ENCODE measurements around the gene FBXL7.

Gene FBXL7

DNA sequence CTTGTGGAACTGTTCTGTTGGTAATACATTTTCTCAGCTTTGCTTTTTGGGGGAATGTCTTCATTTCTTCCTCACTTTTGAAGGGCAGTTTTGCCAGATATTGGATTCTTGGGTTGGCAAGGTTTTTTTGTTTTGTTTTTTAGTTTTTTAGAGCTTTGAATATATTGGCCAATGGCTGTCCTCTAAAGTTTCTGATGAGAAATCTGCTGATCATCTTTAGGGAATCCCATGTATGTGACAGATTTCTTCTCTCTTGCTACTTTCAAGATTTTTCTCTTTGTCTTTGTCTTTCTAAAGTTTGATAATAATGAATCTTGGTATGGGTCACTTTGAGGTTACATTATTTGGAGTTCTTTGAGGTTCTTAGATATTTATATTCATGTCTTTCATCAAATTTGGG, 227.4 kb downstream of the FBXL7 start:
- no peaks in the 10 kb centered on the region for H3K4me1 ChIP-seq (ENCODE audit: control insufficient read depth in 2 of 2, insufficient read depth in 2 of 2, low read length in 2 of 2)
- H3K9me3 ChIP-seq (ENCODE audit: control insufficient read depth in 2 of 2, low read length in 2 of 2), result peaks cover 0 to 7% of the 10 kb centered on the region in 2 donors
- H3K36me3 ChIP-seq (ENCODE audit: control insufficient read depth in 2 of 2, insufficient read depth in 2 of 2, low read length in 2 of 2), result no peaks in the 10 kb centered on the region
- H3K27me3 ChIP-seq (ENCODE audit: control insufficient read depth in 2 of 2, insufficient read depth in 2 of 2, low read length in 2 of 2), result no peaks in the 10 kb centered on the region
- no peak overlapping the region for H3K27ac ChIP-seq (ENCODE audit: low read depth in 2 of 2, low read length in 2 of 2)
- H3K9ac ChIP-seq (ENCODE audit: low read depth in 1 of 2, low read length in 2 of 2), result no peak overlapping the region
- H3K4me3 ChIP-seq (ENCODE audit: low read length in 2 of 2), result no peak overlapping the region

DNA sequence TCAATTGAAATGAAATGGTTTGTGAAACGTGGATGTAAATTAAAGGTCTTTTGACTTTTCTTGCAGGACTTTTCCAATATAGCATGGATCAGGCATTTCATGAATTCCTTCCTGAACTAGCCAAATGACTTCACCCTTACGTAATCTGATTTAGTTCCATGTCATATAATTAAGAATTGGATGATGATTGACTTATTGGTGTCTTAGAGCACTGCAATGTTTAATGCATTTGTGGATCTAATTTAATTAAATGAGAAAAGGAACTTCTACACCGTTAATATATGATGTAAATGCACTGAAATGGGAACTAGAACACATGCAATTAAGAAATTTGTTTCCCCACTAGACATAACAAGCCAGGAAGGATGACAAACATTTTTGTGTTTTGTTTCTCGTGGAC, 228.8 kb downstream of the FBXL7 start:
- no peaks in the 10 kb centered on the region for H3K36me3 ChIP-seq (ENCODE audit: control insufficient read depth in 2 of 2, insufficient read depth in 2 of 2, low read length in 2 of 2)
- H3K4me1 ChIP-seq (ENCODE audit: control insufficient read depth in 2 of 2, insufficient read depth in 2 of 2, low read length in 2 of 2), result no peaks in the 10 kb centered on the region
- peaks cover 0 to 7% of the 10 kb centered on the region in 2 donors for H3K9me3 ChIP-seq (ENCODE audit: control insufficient read depth in 2 of 2, low read length in 2 of 2)
- no peak overlapping the region for H3K4me3 ChIP-seq (ENCODE audit: low read length in 2 of 2)
- no peaks in the 10 kb centered on the region for H3K27me3 ChIP-seq (ENCODE audit: control insufficient read depth in 2 of 2, insufficient read depth in 2 of 2, low read length in 2 of 2)
- H3K27ac ChIP-seq (ENCODE audit: low read depth in 2 of 2, low read length in 2 of 2), result no peak overlapping the region
- no peak overlapping the region for H3K9ac ChIP-seq (ENCODE audit: low read depth in 1 of 2, low read length in 2 of 2)

DNA sequence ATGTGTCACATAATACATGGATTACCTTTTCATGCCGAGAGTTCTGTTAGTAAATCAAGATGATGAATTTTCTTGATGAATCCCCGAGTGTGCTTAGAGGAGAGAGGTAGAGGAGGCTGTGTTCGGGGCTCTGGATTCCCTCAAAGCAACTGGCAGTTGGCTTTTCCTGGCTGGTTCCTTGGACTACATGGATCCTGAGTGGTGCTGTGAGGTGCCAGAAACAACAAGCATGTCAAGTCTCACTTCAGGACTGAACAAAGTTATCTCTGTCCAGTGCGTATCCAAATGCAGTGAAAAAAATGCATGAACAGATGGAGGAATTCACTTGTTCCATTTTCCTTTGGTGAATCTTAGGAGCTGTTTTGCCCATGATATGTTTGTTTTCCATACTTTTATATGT, 231.7 kb downstream of the FBXL7 start:
- Histone ChIP-seq H3K27me3 (ENCODE audit: control insufficient read depth in 2 of 2, insufficient read depth in 2 of 2, low read length in 2 of 2) (no peaks in the 10 kb centered on the region), H3K9me3 (ENCODE audit: control insufficient read depth in 2 of 2, low read length in 2 of 2) (peaks cover 0 to 2% of the 10 kb centered on the region in 2 donors), H3K4me1 (ENCODE audit: control insufficient read depth in 2 of 2, insufficient read depth in 2 of 2, low read length in 2 of 2) (no peaks in the 10 kb centered on the region), H3K4me3 (ENCODE audit: low read length in 2 of 2) (no peak overlapping the region), H3K36me3 (ENCODE audit: control insufficient read depth in 2 of 2, insufficient read depth in 2 of 2, low read length in 2 of 2) (no peaks in the 10 kb centered on the region), H3K9ac (ENCODE audit: low read depth in 1 of 2, low read length in 2 of 2) (no peak overlapping the region), H3K27ac (ENCODE audit: low read depth in 2 of 2, low read length in 2 of 2) (no peak overlapping the region)

DNA sequence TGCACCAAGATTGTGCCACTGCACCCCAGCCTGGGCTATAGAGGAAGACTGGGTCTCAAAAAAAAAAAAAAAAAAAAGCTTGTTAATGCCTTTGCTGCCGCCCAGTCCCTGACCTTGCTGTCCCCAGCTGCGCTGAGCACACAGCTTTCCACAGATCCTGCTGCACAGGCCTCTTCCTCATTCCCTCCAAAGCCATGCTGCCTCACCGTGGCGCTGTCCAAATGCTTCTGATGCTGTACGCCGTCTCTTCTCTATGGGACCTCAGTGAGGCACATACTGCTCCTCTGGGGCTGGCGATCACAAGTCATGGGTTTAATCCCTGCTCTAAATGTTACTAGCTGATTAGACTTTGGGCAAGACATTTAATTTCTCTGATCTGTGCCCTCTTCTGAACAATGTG, 234.1 kb downstream of the FBXL7 start:
- Histone ChIP-seq H3K27ac (ENCODE audit: low read depth in 2 of 2, low read length in 2 of 2) (no peak overlapping the region), H3K27me3 (ENCODE audit: control insufficient read depth in 2 of 2, insufficient read depth in 2 of 2, low read length in 2 of 2) (no peaks in the 10 kb centered on the region), H3K4me1 (ENCODE audit: control insufficient read depth in 2 of 2, insufficient read depth in 2 of 2, low read length in 2 of 2) (no peaks in the 10 kb centered on the region), H3K9ac (ENCODE audit: low read depth in 1 of 2, low read length in 2 of 2) (no peak overlapping the region), H3K9me3 (ENCODE audit: control insufficient read depth in 2 of 2, low read length in 2 of 2) (no peaks in the 10 kb centered on the region), H3K4me3 (ENCODE audit: low read length in 2 of 2) (no peak overlapping the region), H3K36me3 (ENCODE audit: control insufficient read depth in 2 of 2, insufficient read depth in 2 of 2, low read length in 2 of 2) (no peaks in the 10 kb centered on the region)

DNA sequence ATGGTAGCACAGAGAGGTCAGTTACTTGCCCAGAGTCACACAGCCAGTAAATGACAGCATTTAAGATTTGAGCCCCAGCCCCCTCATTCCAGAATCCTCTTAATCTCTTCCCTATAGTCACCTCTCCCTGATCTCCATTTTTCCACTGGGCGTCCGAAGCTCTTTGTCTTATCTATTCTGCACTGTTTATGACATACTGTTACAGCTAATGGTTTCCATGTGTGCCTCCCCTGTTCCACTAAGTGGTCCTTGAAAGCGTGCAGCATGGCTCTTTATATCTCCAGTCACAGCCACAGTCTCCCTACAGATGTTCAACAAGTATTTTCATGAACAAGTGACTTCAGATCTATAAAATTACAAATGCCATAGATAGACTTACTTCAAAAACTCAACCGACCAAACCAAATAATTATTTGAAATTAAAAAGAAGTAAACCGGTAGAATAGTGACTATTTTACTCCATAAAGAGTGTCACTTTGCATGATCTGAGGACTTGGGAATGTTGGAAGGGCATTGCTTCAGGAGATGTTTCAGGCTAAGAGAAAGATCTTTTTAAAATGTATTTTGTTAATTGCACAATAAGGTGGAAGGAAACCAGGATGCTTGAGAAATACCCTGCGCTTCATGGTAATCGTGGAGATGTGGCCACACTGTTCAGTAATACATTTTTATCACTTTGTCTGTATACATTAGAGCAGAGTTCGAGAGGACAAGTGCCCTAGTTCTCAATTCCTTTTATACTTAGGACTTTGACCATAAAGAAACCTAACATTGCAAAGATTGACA, 237.2 kb downstream of the FBXL7 start:
- Histone ChIP-seq H3K27me3 (ENCODE audit: control insufficient read depth in 2 of 2, insufficient read depth in 2 of 2, low read length in 2 of 2) (no peaks in the 10 kb centered on the region), H3K27ac (ENCODE audit: low read depth in 2 of 2, low read length in 2 of 2) (no peak overlapping the region), H3K9me3 (ENCODE audit: control insufficient read depth in 2 of 2, low read length in 2 of 2) (no peaks in the 10 kb centered on the region), H3K4me1 (ENCODE audit: control insufficient read depth in 2 of 2, insufficient read depth in 2 of 2, low read length in 2 of 2) (no peaks in the 10 kb centered on the region), H3K4me3 (ENCODE audit: low read length in 2 of 2) (no peak overlapping the region), H3K9ac (ENCODE audit: low read depth in 1 of 2, low read length in 2 of 2) (no peak overlapping the region), H3K36me3 (ENCODE audit: control insufficient read depth in 2 of 2, insufficient read depth in 2 of 2, low read length in 2 of 2) (no peaks in the 10 kb centered on the region)

DNA sequence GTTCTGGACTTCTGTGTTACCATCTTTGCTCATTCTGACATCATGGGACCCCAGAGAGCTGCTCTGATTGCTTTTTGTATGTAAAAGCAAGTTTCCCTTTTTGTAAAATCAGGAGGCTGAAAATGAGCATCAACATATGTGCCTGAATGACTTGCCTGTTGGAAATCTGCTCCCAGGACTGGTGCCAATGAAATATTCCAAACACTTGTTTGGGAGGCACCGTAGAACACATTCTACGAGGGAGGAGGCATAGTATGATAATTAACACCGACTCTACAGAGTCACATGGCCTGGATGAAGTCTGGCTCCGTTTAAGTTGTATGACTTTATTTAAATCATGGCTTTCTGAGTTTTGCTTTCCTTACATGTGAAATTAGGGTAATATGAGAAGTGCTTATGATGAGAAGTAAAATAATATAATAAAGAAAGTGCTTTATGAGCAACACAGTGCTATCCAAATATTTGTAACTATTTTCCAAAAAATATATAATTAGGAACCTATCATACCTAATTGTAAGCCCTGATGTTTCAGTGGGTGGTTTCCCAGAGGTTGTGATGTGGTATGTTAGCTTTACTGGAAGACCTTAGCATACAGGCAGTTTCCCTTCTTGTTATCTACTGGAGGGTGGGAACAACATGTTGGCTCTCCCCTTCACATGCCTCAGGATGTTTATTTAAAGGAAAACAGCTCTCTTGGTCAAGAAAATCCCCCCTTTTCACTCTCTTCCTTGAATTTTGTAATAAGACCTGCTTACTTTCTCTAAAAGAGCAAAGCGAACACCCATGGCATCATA, 238.1 kb downstream of the FBXL7 start:
- Histone ChIP-seq H3K27ac (ENCODE audit: low read depth in 2 of 2, low read length in 2 of 2) (no peak overlapping the region), H3K4me1 (ENCODE audit: control insufficient read depth in 2 of 2, insufficient read depth in 2 of 2, low read length in 2 of 2) (no peaks in the 10 kb centered on the region), H3K4me3 (ENCODE audit: low read length in 2 of 2) (no peak overlapping the region), H3K9me3 (ENCODE audit: control insufficient read depth in 2 of 2, low read length in 2 of 2) (no peaks in the 10 kb centered on the region), H3K9ac (ENCODE audit: low read depth in 1 of 2, low read length in 2 of 2) (no peak overlapping the region), H3K36me3 (ENCODE audit: control insufficient read depth in 2 of 2, insufficient read depth in 2 of 2, low read length in 2 of 2) (no peaks in the 10 kb centered on the region), H3K27me3 (ENCODE audit: control insufficient read depth in 2 of 2, insufficient read depth in 2 of 2, low read length in 2 of 2) (no peaks in the 10 kb centered on the region)

DNA sequence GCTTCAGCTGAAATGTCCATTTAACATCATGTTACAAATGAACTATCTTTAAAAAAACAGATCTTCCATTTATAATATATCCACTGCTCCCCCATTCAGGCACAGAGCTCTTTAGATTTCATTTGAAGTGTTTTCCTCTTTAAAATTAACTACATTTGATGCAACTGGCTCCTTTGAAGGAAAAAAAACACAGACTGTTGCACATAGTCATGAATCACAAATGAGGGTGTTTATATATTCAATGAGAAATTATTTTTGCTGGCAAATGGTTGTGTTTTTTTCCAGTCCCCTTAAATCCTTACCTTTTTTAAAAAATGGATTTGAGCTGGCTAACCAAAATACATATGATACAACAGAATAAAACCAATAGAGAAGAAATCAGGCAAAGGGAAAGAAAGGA, 240.4 kb downstream of the FBXL7 start:
- H3K4me1 ChIP-seq (ENCODE audit: control insufficient read depth in 2 of 2, insufficient read depth in 2 of 2, low read length in 2 of 2), result no peaks in the 10 kb centered on the region

DNA sequence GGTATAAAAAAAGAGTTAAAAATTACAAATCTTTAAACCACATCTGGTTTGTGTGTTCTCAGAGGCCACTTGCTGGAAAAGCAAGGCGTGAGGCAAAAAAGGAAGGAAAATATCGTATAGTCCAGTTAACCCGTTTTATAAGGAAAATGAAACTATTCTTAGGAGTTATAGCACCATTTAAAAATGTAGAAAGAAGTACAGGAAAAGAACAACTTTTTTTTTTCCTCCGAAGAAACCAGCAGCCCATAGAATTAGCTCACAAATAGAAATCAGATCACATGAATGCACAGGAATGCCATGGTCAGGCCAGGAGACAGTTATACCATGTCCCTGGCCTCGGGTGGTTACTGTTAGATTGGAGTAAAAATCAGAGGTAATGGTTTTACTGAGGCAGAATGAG, 241.6 kb downstream of the FBXL7 start:
- Histone ChIP-seq H3K4me3 (ENCODE audit: low read length in 2 of 2) (no peak overlapping the region), H3K4me1 (ENCODE audit: control insufficient read depth in 2 of 2, insufficient read depth in 2 of 2, low read length in 2 of 2) (no peaks in the 10 kb centered on the region), H3K9me3 (ENCODE audit: control insufficient read depth in 2 of 2, low read length in 2 of 2) (peaks cover 0 to 2% of the 10 kb centered on the region in 2 donors), H3K9ac (ENCODE audit: low read depth in 1 of 2, low read length in 2 of 2) (no peak overlapping the region), H3K27ac (ENCODE audit: low read depth in 2 of 2, low read length in 2 of 2) (no peak overlapping the region), H3K27me3 (ENCODE audit: control insufficient read depth in 2 of 2, insufficient read depth in 2 of 2, low read length in 2 of 2) (no peaks in the 10 kb centered on the region), H3K36me3 (ENCODE audit: control insufficient read depth in 2 of 2, insufficient read depth in 2 of 2, low read length in 2 of 2) (no peaks in the 10 kb centered on the region)

More for the DNA sequence above, 240.4 kb downstream of the FBXL7 start:
- Histone ChIP-seq H3K4me3 (ENCODE audit: low read length in 2 of 2) (no peak overlapping the region), H3K36me3 (ENCODE audit: control insufficient read depth in 2 of 2, insufficient read depth in 2 of 2, low read length in 2 of 2) (no peaks in the 10 kb centered on the region), H3K27ac (ENCODE audit: low read depth in 2 of 2, low read length in 2 of 2) (no peak overlapping the region), H3K9me3 (ENCODE audit: control insufficient read depth in 2 of 2, low read length in 2 of 2) (peaks cover 0 to 2% of the 10 kb centered on the region in 2 donors), H3K27me3 (ENCODE audit: control insufficient read depth in 2 of 2, insufficient read depth in 2 of 2, low read length in 2 of 2) (no peaks in the 10 kb centered on the region), H3K9ac (ENCODE audit: low read depth in 1 of 2, low read length in 2 of 2) (no peak overlapping the region)

DNA sequence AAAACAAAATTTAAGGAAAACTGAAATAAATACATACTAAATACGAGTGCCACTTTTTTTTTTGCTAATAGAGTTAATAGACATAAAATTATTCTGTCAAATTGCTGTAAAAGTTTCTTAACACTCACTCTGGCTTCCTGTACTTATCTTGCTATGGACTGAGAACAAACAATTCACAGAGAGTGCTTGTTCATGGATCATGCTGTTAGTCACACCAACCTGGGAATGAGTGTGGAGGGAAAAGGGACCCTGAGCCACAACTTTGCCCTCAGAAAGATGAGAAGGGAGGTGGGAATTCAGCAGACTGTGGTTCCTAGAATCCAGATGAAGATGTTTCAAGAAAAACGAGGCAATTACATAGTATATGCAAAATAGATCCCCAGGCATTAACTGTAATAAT, 246.9 kb downstream of the FBXL7 start:
- H3K4me3 ChIP-seq (ENCODE audit: low read length in 2 of 2), result no peak overlapping the region
- no peaks in the 10 kb centered on the region for H3K4me1 ChIP-seq (ENCODE audit: control insufficient read depth in 2 of 2, insufficient read depth in 2 of 2, low read length in 2 of 2)
- H3K27ac ChIP-seq (ENCODE audit: low read depth in 2 of 2, low read length in 2 of 2), result no peak overlapping the region
- no peak overlapping the region for H3K9ac ChIP-seq (ENCODE audit: low read depth in 1 of 2, low read length in 2 of 2)
- no peaks in the 10 kb centered on the region for H3K27me3 ChIP-seq (ENCODE audit: control insufficient read depth in 2 of 2, insufficient read depth in 2 of 2, low read length in 2 of 2)
- H3K36me3 ChIP-seq (ENCODE audit: control insufficient read depth in 2 of 2, insufficient read depth in 2 of 2, low read length in 2 of 2), result no peaks in the 10 kb centered on the region
- peaks cover 0 to 2% of the 10 kb centered on the region in 2 donors for H3K9me3 ChIP-seq (ENCODE audit: control insufficient read depth in 2 of 2, low read length in 2 of 2)

DNA sequence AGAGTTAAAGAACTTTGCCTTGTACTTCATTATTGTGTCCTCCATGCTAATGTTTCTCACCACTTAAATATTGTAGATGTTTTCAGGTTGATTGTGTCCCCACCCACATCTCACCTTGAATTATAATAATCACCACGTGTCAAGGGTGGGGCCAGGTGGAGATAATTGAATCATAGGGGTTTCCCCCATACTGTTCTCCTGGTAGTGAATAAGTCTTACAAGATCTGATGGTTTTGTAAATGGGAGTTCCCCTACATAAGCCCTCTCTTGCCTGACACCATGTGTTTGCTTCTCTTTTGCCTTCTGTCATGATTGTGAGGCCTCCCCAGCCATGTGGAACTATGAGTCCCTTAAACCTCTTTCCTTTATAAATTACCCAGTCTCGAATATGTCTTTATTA, 248.3 kb downstream of the FBXL7 start:
- H3K4me3 ChIP-seq (ENCODE audit: low read length in 2 of 2), result no peak overlapping the region
- H3K27me3 ChIP-seq (ENCODE audit: control insufficient read depth in 2 of 2, insufficient read depth in 2 of 2, low read length in 2 of 2), result no peaks in the 10 kb centered on the region
- H3K4me1 ChIP-seq (ENCODE audit: control insufficient read depth in 2 of 2, insufficient read depth in 2 of 2, low read length in 2 of 2), result no peaks in the 10 kb centered on the region
- no peak overlapping the region for H3K9ac ChIP-seq (ENCODE audit: low read depth in 1 of 2, low read length in 2 of 2)
- peaks cover 0 to 2% of the 10 kb centered on the region in 2 donors for H3K9me3 ChIP-seq (ENCODE audit: control insufficient read depth in 2 of 2, low read length in 2 of 2)
- no peaks in the 10 kb centered on the region for H3K36me3 ChIP-seq (ENCODE audit: control insufficient read depth in 2 of 2, insufficient read depth in 2 of 2, low read length in 2 of 2)
- no peak overlapping the region for H3K27ac ChIP-seq (ENCODE audit: low read depth in 2 of 2, low read length in 2 of 2)

Data from mucosa of rectum (tissue), 2 donors.